Measurements from ENCODE around the gene LHFPL6. TPM values are rescaled to one million over a fixed set of nuclear protein-coding genes. Genes with fewer than 3 reads are reported as not detected.

LHFPL6 gene
- total and polyA plus RNA-seq, 3 donors from 2014 or later, result 37.3 to 65.5 (median 52.1) TPM

DNA sequence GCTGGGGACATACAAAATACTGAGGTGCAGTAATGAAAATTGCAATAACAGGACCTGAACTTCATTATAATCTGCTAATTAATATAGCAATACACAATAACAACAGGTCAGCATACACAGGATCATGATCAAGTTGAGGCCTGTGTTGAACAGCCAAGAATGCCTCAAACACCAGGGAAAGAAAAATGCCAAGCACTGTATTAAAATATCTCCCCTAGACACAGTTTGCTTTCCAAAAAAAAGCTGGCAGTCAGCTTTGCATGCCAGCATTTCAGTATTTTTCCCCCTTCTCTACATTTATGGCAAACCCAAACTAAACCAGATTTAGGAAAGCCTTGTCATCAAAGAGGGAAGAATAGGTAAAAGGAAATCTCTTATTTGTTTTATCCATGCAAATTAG, 226.9 kb downstream of the LHFPL6 start:
- Histone ChIP-seq H3K9me3 (no peaks in the 10 kb centered on the region), H3K4me3 (no peak overlapping the region), H3K4me1 (no peaks in the 10 kb centered on the region), H3K27ac (no peak overlapping the region), H3K27me3 (no peaks in the 10 kb centered on the region), H3K36me3 (ENCODE audit: low read depth, missing control alignments) (no peaks in the 10 kb centered on the region)
- DNase-seq, result no peak
- TF ChIP-seq POLR2A (IDR thresholded peaks at IDR 0.05) (no peak), CTCF (IDR thresholded peaks at IDR 0.05) (no peak)
- intact Hi-C loops (cut with DNase I; ENCODE audit: low total_unique reads), result no loop called here

- 79 to 82% methylated on average over 3 of the region's 3 CpGs for WGBS, 2 donors
- DNase-seq, result no peak
These were observed 227.4 kb downstream of the LHFPL6 start for GRCh38 chr13:39375601-39376000.

GRCh38 chr13:39374741-39375189, 228.2 kb downstream of the LHFPL6 start:
- Histone ChIP-seq H3K27ac (no peak overlapping the region), H3K4me1 (no peaks in the 10 kb centered on the region), H3K4me3 (no peak overlapping the region), H3K9me3 (no peaks in the 10 kb centered on the region), H3K36me3 (ENCODE audit: low read depth, missing control alignments) (no peaks in the 10 kb centered on the region), H3K27me3 (no peaks in the 10 kb centered on the region)
- intact Hi-C loops (cut with DNase I; ENCODE audit: low total_unique reads), result no loop called here
- TF ChIP-seq CTCF (IDR thresholded peaks at IDR 0.05) (no peak), POLR2A (IDR thresholded peaks at IDR 0.05) (no peak)
- DNase-seq, result no peak
- WGBS, 2 donors, result 60 to 84% methylated on average over 3 of the region's 3 CpGs

More at GRCh38 chr13:39375601-39376000, 227.4 kb downstream of the LHFPL6 start:
- Histone ChIP-seq H3K4me1 (no peaks in the 10 kb centered on the region), H3K36me3 (ENCODE audit: low read depth, missing control alignments) (no peaks in the 10 kb centered on the region), H3K27me3 (no peaks in the 10 kb centered on the region), H3K4me3 (no peak overlapping the region), H3K27ac (no peak overlapping the region), H3K9me3 (no peaks in the 10 kb centered on the region)
- no peak for TF ChIP-seq POLR2A (IDR thresholded peaks at IDR 0.05)
- no peak for TF ChIP-seq CTCF (IDR thresholded peaks at IDR 0.05)
- intact Hi-C loops (cut with DNase I; ENCODE audit: low total_unique reads), result no loop called here

GRCh38 chr13:39373145-39373544, 229.8 kb downstream of the LHFPL6 start:
- DNase-seq, result no peak
- no peaks in the 10 kb centered on the region for H3K9me3 ChIP-seq
- no peak overlapping the region for H3K4me3 ChIP-seq
- intact Hi-C loops (cut with DNase I; ENCODE audit: low total_unique reads), result no loop called here
- WGBS, 2 donors, result 72 to 81% methylated on average over 3 of the region's 3 CpGs
- H3K36me3 ChIP-seq (ENCODE audit: low read depth, missing control alignments), result no peaks in the 10 kb centered on the region
- H3K27ac ChIP-seq, result no peak overlapping the region
- no peaks in the 10 kb centered on the region for H3K27me3 ChIP-seq
- TF ChIP-seq POLR2A (IDR thresholded peaks at IDR 0.05) (no peak), CTCF (IDR thresholded peaks at IDR 0.05) (no peak)
- H3K4me1 ChIP-seq, result no peaks in the 10 kb centered on the region

DNA sequence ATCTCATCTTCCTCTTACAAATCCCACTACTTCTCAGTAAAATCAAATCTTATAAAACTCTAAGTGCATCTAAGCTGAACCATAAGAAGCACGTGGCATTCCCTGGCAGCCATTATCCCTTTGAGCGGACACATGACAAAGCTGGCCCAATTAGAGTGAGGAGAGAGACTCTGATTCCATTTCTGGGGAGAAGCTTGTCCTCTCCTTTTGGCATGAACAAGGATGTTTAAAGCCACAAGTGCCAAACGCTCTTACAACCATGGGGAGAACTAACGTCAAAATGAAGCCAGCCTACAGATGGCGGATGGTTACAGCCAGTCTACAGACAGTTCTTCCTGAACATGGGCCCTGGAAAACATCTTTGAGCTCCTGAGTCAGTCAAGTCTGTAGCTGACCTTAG, 231.3 kb downstream of the LHFPL6 start:
- Histone ChIP-seq H3K27ac (no peak overlapping the region), H3K36me3 (ENCODE audit: low read depth, missing control alignments) (no peaks in the 10 kb centered on the region), H3K4me3 (no peak overlapping the region), H3K9me3 (no peaks in the 10 kb centered on the region), H3K27me3 (no peaks in the 10 kb centered on the region), H3K4me1 (no peaks in the 10 kb centered on the region)
- DNase-seq, result no peak
- TF ChIP-seq CTCF (IDR thresholded peaks at IDR 0.05) (no peak), POLR2A (IDR thresholded peaks at IDR 0.05) (no peak)
- WGBS, 2 donors, result 96 to 98% methylated on average over 5 of the region's 5 CpGs
- intact Hi-C loops (cut with DNase I; ENCODE audit: low total_unique reads), result no loop called here
